ENCODE measurements around the gene USP46.
A peak's percentile ranks its signal among the peaks of the same experiment; 100 is the strongest.

The USP46 gene

GRCh38 chr4:52661966-52662690 is 3.0 kb upstream of the USP46 start:
- intact Hi-C loops (cut with DNase I; ENCODE audit: low total_unique reads), result loop anchor here (5.0 kb wide), 1 partner anchor 60 kb away; no protein-coding TSS in a partner anchor
- DNase-seq, result no peak

GRCh38 chr4:52660643-52661042 is 1.5 kb upstream of the USP46 start:
- TF ChIP-seq CTCF (IDR thresholded peaks at IDR 0.05), result no peak
- Histone ChIP-seq H3K27ac (peak overlapping the region in 1 of 2 donors; percentile 93), H3K9me3 (no peaks in the 10 kb centered on the region), H3K36me3 (peaks cover 0 to 7% (median 0%) of the 10 kb centered on the region in 3 donors), H3K4me3 (no peak overlapping the region), H3K27me3 (no peaks in the 10 kb centered on the region), H3K4me1 (peaks cover 0 to 26% (median 17%) of the 10 kb centered on the region in 4 donors)
- intact Hi-C loops (cut with DNase I; ENCODE audit: low total_unique reads), result loop anchor here (5.0 kb wide), 1 partner anchor 62 kb away; no protein-coding TSS in a partner anchor
- no peak for DNase-seq

More at GRCh38 chr4:52661966-52662690, 3.0 kb upstream of the USP46 start:
- no peak for TF ChIP-seq CTCF (IDR thresholded peaks at IDR 0.05)
- Histone ChIP-seq H3K4me1 (peaks cover 0 to 21% (median 12%) of the 10 kb centered on the region in 4 donors), H3K36me3 (peaks cover 0 to 7% (median 0%) of the 10 kb centered on the region in 3 donors), H3K4me3 (no peak overlapping the region), H3K27me3 (no peaks in the 10 kb centered on the region), H3K27ac (no peak overlapping the region), H3K9me3 (no peaks in the 10 kb centered on the region)

DNA sequence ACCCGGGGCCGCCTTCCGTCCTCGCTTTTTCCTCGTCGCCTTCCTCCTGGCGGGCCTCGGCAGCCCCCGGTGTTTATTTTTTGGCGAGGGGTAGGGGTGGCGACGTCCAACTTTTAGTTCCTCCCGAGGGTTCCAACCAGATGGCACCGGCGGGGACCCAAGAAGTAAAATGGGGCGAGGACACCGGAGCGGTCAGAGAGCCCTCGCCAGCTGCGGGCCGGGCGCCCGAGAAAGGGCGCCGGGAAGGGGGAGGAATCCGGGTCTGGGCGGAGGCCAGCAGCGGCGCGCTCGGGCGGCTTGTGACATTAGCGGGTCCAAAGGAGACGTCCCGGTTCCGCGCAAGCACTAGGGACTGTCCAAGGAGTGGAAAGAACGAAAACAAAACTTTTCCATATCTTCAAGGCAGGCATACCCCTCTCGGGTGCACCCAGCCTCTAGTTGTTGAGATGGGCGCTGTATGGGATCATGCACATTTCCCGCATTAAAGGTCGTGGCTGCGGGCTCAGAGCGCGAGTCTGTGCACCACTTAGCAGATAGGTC is 691 bp upstream of the USP46 start:
- Histone ChIP-seq H3K4me3 (peak overlapping the region; percentile 67 to 95), H3K4me1 (peaks cover 0 to 32% (median 17%) of the 10 kb centered on the region in 4 donors), H3K27me3 (no peaks in the 10 kb centered on the region), H3K27ac (peak overlapping the region; percentile 93 to 96), H3K9me3 (no peaks in the 10 kb centered on the region), H3K36me3 (peaks cover 0 to 7% (median 0%) of the 10 kb centered on the region in 3 donors)
- DNase-seq, result peak; percentile 59 to 81
- TF ChIP-seq CTCF (IDR thresholded peaks at IDR 0.05), result no peak
- intact Hi-C loops (cut with DNase I; ENCODE audit: low total_unique reads), result loop anchor here (5.0 to 10.0 kb wide), 3 partner anchors 63 to 815 kb away; partner anchors contain the start of genes DCUN1D4 and RASL11B

DNA sequence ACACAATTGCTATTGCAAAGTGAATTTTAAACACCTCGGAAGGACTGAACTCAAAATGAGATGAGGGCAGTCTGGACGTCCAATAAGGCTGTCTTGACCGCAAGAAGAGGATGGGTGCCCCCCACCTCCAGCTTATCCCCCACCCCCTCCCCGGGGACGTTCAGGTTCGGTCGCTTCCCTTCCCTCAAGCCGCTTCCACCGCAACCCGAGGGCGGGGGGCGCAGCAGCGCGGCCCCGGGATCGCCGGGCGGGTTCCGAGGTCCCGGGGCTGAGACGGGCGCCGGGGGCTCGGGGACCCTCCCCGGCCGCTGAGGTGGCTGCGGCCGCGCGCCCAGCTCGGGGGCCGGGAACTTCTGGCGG is 480 bp downstream of the USP46 start:
- Histone ChIP-seq H3K36me3 (peaks cover 0 to 7% (median 0%) of the 10 kb centered on the region in 3 donors), H3K4me1 (peaks cover 0 to 32% (median 21%) of the 10 kb centered on the region in 4 donors), H3K4me3 (peak overlapping the region; percentile 67 to 95), H3K27me3 (no peaks in the 10 kb centered on the region), H3K9me3 (no peaks in the 10 kb centered on the region), H3K27ac (peak overlapping the region; percentile 93 to 96)
- no peak for TF ChIP-seq CTCF (IDR thresholded peaks at IDR 0.05)
- intact Hi-C loops (cut with DNase I; ENCODE audit: low total_unique reads), result loop anchor here (5.0 to 10.0 kb wide), 2 partner anchors 204 to 814 kb away; partner anchors contain the start of genes DCUN1D4 and RASL11B
- no peak for DNase-seq

GRCh38 chr4:52657618-52658501 is 1.2 kb downstream of the USP46 start:
- H3K9me3 ChIP-seq, result no peaks in the 10 kb centered on the region
- TF ChIP-seq CTCF (IDR thresholded peaks at IDR 0.05), result no peak
- intact Hi-C loops (cut with DNase I; ENCODE audit: low total_unique reads), result loop anchor here (5.0 to 10.0 kb wide), 2 partner anchors 204 to 813 kb away; partner anchors contain the start of genes DCUN1D4 and RASL11B
- H3K36me3 ChIP-seq, result peaks cover 0 to 7% (median 0%) of the 10 kb centered on the region in 3 donors
- DNase-seq, result no peak
- peak overlapping the region; percentile 93 to 96 for H3K27ac ChIP-seq
- H3K27me3 ChIP-seq, result no peaks in the 10 kb centered on the region
- peaks cover 0 to 32% (median 21%) of the 10 kb centered on the region in 4 donors for H3K4me1 ChIP-seq
- peak overlapping the region; percentile 67 to 95 for H3K4me3 ChIP-seq
